Endothelial cell of umbilical vein (primary cell): ENCODE results near the gene PLEKHH1. TPM values are rescaled to one million over a fixed set of nuclear protein-coding genes. Genes with fewer than 3 reads are reported as not detected.

ENCODE experiments used
- BruUV-seq: library from RNA; stranded (reverse); fragments of 400-500 nt; replicated peaks from 2 replicates; lab custom pipeline; 2021; lab: Mats Ljungman, UMichigan
- CTCF ChIA-PET: fragments of 300-600, 350-600 bp; sonication (Branson Sonifier 250); formaldehyde crosslinking; loops from one replicate; lab custom pipeline; 2021; ENCODE audit warnings: antibody characterized with exemption, inconsistent platforms; lab: Charles Lee
- POLR2A ChIA-PET: fragments of 300-600, 350-600 bp; sonication (Branson Sonifier 250); formaldehyde crosslinking; loops from one replicate; lab custom pipeline; 2021; ENCODE audit warnings: antibody characterized with exemption, inconsistent platforms; lab: Charles Lee
- DNase-seq: peaks from one replicate; pipeline ENCODE4 v3.0.0-alpha.2; 2011; ENCODE audit warnings: low read depth, low spot score
- FAIRE-seq: peaks from 2 replicates; lab custom pipeline; 2011; peaks lifted over from hg19 to GRCh38; lab: Jason Lieb, UNC
- H2AFZ ChIP-seq: 2 replicates; pipeline ENCODE4 v1.6.0; 2012; ENCODE audit warnings: low read depth, low read length, control low read depth, inconsistent platforms
- H3K27ac ChIP-seq: 2 replicates; pipeline ENCODE4 v1.5.1; 2011; ENCODE audit warnings: low read depth, mild to moderate bottlenecking, control low read depth, low read length, moderate library complexity; ENCODE audit not compliant: insufficient read depth
- H3K27me3 ChIP-seq, 2 experiments: 2 replicates each; pipeline versions ENCODE4 v1.6.0 to v1.6.1; 2011; ENCODE audit warnings: low read length in 2 of 2, mixed read lengths in 1 of 2; ENCODE audit not compliant: control insufficient read depth in 2 of 2, insufficient read depth in 2 of 2
- H3K36me3 ChIP-seq, 2 experiments: 2 replicates in 1 of 2; 3 replicates in 1 of 2; pipeline ENCODE4 v1.5.1; 2011; ENCODE audit warnings: low read length in 2 of 2, mild to moderate bottlenecking in 1 of 2, moderate library complexity in 1 of 2; ENCODE audit not compliant: control insufficient read depth in 2 of 2, insufficient read depth in 2 of 2; ENCODE audit errors: extremely low read depth in 1 of 2
- H3K4me1 ChIP-seq: 3 replicates; pipeline ENCODE4 v1.5.1; 2011; ENCODE audit warnings: mild to moderate bottlenecking, low read length; ENCODE audit not compliant: control insufficient read depth, insufficient read depth; ENCODE audit errors: extremely low read depth
- H3K4me2 ChIP-seq: 2 replicates; pipeline ENCODE4 v1.6.1; 2011; ENCODE audit warnings: low read length, control low read depth, mixed read lengths; ENCODE audit not compliant: insufficient read depth
- H3K4me3 ChIP-seq, 3 experiments: fragments of 200-600 bp in 1 of 3; sonication (generic), shearing (Covaris generic) in 1 of 3; replicated peaks in 1 of 3; 2 replicates each; pipeline ENCODE4 v1.5.1; 2011 to 2016; ENCODE audit warnings: control low read depth in 3 of 3, low read length in 3 of 3, mild to moderate bottlenecking in 2 of 3, inconsistent platforms in 1 of 3, low read depth in 1 of 3, moderate library complexity in 1 of 3; ENCODE audit not compliant: insufficient read depth in 1 of 3
- H3K79me2 ChIP-seq: 2 replicates; pipeline ENCODE4 v1.6.0; 2012; ENCODE audit warnings: low read length, inconsistent platforms; ENCODE audit not compliant: control insufficient read depth, insufficient read depth
- H3K9ac ChIP-seq: replicated peaks from 2 replicates; pipeline ENCODE3; 2011; ENCODE audit warnings: low read length, control low read depth; ENCODE audit not compliant: insufficient read depth; ENCODE audit errors: extremely low read depth
- H3K9me1 ChIP-seq: replicated peaks from 3 replicates; pipeline ENCODE4 v1.6.0; 2011; ENCODE audit warnings: mild to moderate bottlenecking, low read length; ENCODE audit not compliant: control insufficient read depth, insufficient read depth; ENCODE audit errors: extremely low read depth
- H3K9me3 ChIP-seq: replicated peaks from 2 replicates; pipeline ENCODE4 v1.5.1; 2012; ENCODE audit warnings: low read length, inconsistent platforms; ENCODE audit not compliant: control insufficient read depth, insufficient read depth
- H4K20me1 ChIP-seq: replicated peaks from 2 replicates; pipeline ENCODE3; 2011; ENCODE audit warnings: mild to moderate bottlenecking, low read length; ENCODE audit not compliant: control insufficient read depth, insufficient read depth; ENCODE audit errors: extremely low read depth
- CTCF ChIP-seq, 2 donors: IDR thresholded peaks; 1 replicate in 1 of 2; 2 replicates in 1 of 2; pipeline ENCODE4 v1.5.1; 2011; ENCODE audit warnings: low read length in 2 of 2, mild to moderate bottlenecking in 2 of 2, moderate library complexity in 2 of 2, control low read depth in 1 of 2, inconsistent platforms in 1 of 2, low read depth in 1 of 2; ENCODE audit not compliant: insufficient read depth in 1 of 2; ENCODE audit errors: extremely low read depth in 1 of 2
- EZH2 ChIP-seq: IDR thresholded peaks from 2 replicates; pipeline ENCODE4 v1.6.1; 2012; ENCODE audit warnings: borderline replicate concordance, low read depth, mild to moderate bottlenecking, moderate library complexity, low read length, inconsistent platforms; ENCODE audit not compliant: severe bottlenecking
- FOS ChIP-seq: IDR thresholded peaks from 2 replicates; pipeline ENCODE4 v1.6.1; 2011; ENCODE audit warnings: mild to moderate bottlenecking, low read length, moderate library complexity, borderline replicate concordance; ENCODE audit not compliant: insufficient read depth
- GATA2 ChIP-seq: IDR thresholded peaks from 2 replicates; pipeline ENCODE4 v1.7.0; 2011; ENCODE audit warnings: low read depth, mild to moderate bottlenecking, moderate library complexity, mixed read lengths, low read length; ENCODE audit not compliant: insufficient read length, insufficient read depth
- JUN ChIP-seq: IDR thresholded peaks from 2 replicates; pipeline ENCODE4 v1.6.1; 2011; ENCODE audit warnings: borderline replicate concordance, low read depth; ENCODE audit not compliant: insufficient read length, insufficient read depth
- MAX ChIP-seq: IDR thresholded peaks from 2 replicates; pipeline ENCODE4 v1.6.1; 2011; ENCODE audit not compliant: insufficient read depth, insufficient read length
- MYC ChIP-seq: IDR thresholded peaks from one replicate; pipeline ENCODE4 v1.6.1; 2011; ENCODE audit warnings: mild to moderate bottlenecking, low read depth, low read length
- POLR2A ChIP-seq: IDR thresholded peaks from 2 replicates; pipeline ENCODE4 v1.6.1; 2012; ENCODE audit warnings: low read depth, mild to moderate bottlenecking, control low read depth, low read length
- POLR2AphosphoS5 ChIP-seq: IDR thresholded peaks from 2 replicates; pipeline ENCODE4 v1.6.1; 2012; ENCODE audit warnings: low read depth, mild to moderate bottlenecking, control low read depth, low read length, moderate library complexity; ENCODE audit not compliant: insufficient read depth
- dilution Hi-C: fragments of 300-500 bp; cut with MboI; formaldehyde crosslinking; loops from one replicate; pipeline ENCODE4 v1.15.0; 2019; ENCODE audit warnings: low sequenced_read_pairs; ENCODE audit not compliant: extremely low pct_ligation_motif_present
- intact Hi-C: fragments of 100-400 bp; cut with micrococcal nuclease; formaldehyde crosslinking; loops from one replicate; pipeline ENCODE4 v1.10.0; 2022
- polyA plus RNA-seq, 4 experiments: library from polyadenylated mRNA; depleted of rRNA in 3 of 4; stranded (reverse) in 3 of 4; unstranded in 1 of 4; fragments of >200 nt; gene quantifications; 2 replicates each; pipeline versions ENCODE4 v1.2.1 to v1.2.3, GENCODE V29; 2011 to 2012; ENCODE audit warnings: missing spikeins in 1 of 4
- total RNA-seq: library from RNA; stranded (reverse); gene quantifications from 2 replicates; pipeline ENCODE4 v1.2.3, GENCODE V29; 2021

Gene PLEKHH1
- total and polyA plus RNA-seq, 2 donors (not counting 3 experiments of a cell fraction or from before 2014, with no cell fraction given), result 0.17 to 0.71 TPM

- TF ChIP-seq POLR2AphosphoS5 (no peak), MAX (no peak), GATA2 (no peak), JUN (no peak), MYC (no peak), EZH2 (no peak), CTCF (IDR thresholded peaks at IDR 0.05; ENCODE audit: extremely low read depth in 1 of 2, insufficient read depth in 1 of 2, low read depth in 1 of 2, low read length in 2 of 2) (no peak), FOS (no peak), POLR2A (no peak)
- H3K9me3 ChIP-seq, result no peaks in the 10 kb centered on the region
- H4K20me1 ChIP-seq, result no peaks in the 10 kb centered on the region
- no peak overlapping the region for H2AFZ ChIP-seq
- H3K4me1 ChIP-seq, result no peaks in the 10 kb centered on the region
- no TSS peak for BruUV-seq
- H3K27me3 ChIP-seq, result peaks cover 39 to 55% of the 10 kb centered on the region in 2 experiments
- CTCF ChIA-PET, result interaction anchor here (0.8 to 1.3 kb wide), 2 partner anchors 9 to 49 kb away, joined by 3 to 6 read pairs; no protein-coding TSS in a partner anchor
- DNase-seq, result no peak
- H3K9ac ChIP-seq, result no peak overlapping the region
- H3K9me1 ChIP-seq, result no peaks in the 10 kb centered on the region
- no peaks in the 10 kb centered on the region for H3K36me3 ChIP-seq
- no peak overlapping the region for H3K4me2 ChIP-seq
- no peak for FAIRE-seq
- dilution Hi-C loops (no loop called here), intact Hi-C loops (no loop called here)
- no peak overlapping the region for H3K4me3 ChIP-seq
- no peak overlapping the region for H3K27ac ChIP-seq
- H3K79me2 ChIP-seq, result no peaks in the 10 kb centered on the region
- POLR2A ChIA-PET, result no interaction called here
Measured at GRCh38 chr14:67522270-67522669, 10.8 kb upstream of the PLEKHH1 start.
